ENCODE measurements around the gene C17orf58. TPM values are rescaled to one million over a fixed set of nuclear protein-coding genes. Genes with fewer than 3 reads are reported as not detected.
"Not testable (repeated sequence)": the region's sequence is repeated elsewhere in the genome, so short reads cannot be mapped to it uniquely, and the experiment has no call there.

C17orf58 gene
- total RNA-seq, 4 donors from 2014 or later = 6.4 to 10.7 (median 7.2) TPM

- no peak overlapping the region for H3K27ac ChIP-seq
- TF ChIP-seq POLR2A (IDR thresholded peaks at IDR 0.05) (no peak), CTCF (IDR thresholded peaks at IDR 0.05) (no peak)
- H3K4me1 ChIP-seq = peaks cover 0 to 31% (median 7%) of the 10 kb centered on the region in 3 donors
- no peak overlapping the region for H3K4me3 ChIP-seq
- H3K27me3 ChIP-seq = no peaks in the 10 kb centered on the region
- intact Hi-C loops (cut with DNase I) = no loop called here
- H3K36me3 ChIP-seq = peaks cover 0 to 15% (median 8%) of the 10 kb centered on the region in 3 donors
- no peaks in the 10 kb centered on the region for H3K9me3 ChIP-seq
- no peak for DNase-seq
- WGBS, 2 donors = 70 to 78% methylated on average over 7 of the region's 7 CpGs
These were observed 37.6 kb upstream of the C17orf58 start for GRCh38 chr17:68033636-68034451.

GRCh38 chr17:68029512-68030215 is 33.4 kb upstream of the C17orf58 start:
- Histone ChIP-seq H3K9me3 (no peaks in the 10 kb centered on the region), H3K4me1 (peaks cover 0 to 16% (median 0%) of the 10 kb centered on the region in 3 donors), H3K27me3 (no peaks in the 10 kb centered on the region), H3K27ac (no peak overlapping the region), H3K36me3 (no peaks in the 10 kb centered on the region), H3K4me3 (no peak overlapping the region)
- no peak for DNase-seq
- intact Hi-C loops (cut with DNase I) = no loop called here
- WGBS, 2 donors = 62 to 71% methylated on average over 8 of the region's 8 CpGs
- TF ChIP-seq CTCF (IDR thresholded peaks at IDR 0.05) (no peak), POLR2A (IDR thresholded peaks at IDR 0.05) (no peak)

- H3K4me1 ChIP-seq = peaks cover 0 to 34% (median 4%) of the 10 kb centered on the region in 3 donors
- DNase-seq; H3K27me3 ChIP-seq; H3K4me3 ChIP-seq; H3K9me3 ChIP-seq; H3K27ac ChIP-seq; H3K36me3 ChIP-seq; intact Hi-C loops (cut with DNase I): not testable (repeated sequence)
- 88 to 93% methylated on average over 13 to 15 of the region's 15 CpGs for WGBS, 2 donors
These were observed 26.3 kb upstream of the C17orf58 start for GRCh38 chr17:68022547-68022946.

- Histone ChIP-seq H3K27ac (no peak overlapping the region), H3K4me1 (peaks cover 0 to 34% (median 4%) of the 10 kb centered on the region in 3 donors), H3K36me3 (no peaks in the 10 kb centered on the region), H3K27me3 (no peaks in the 10 kb centered on the region), H3K9me3 (no peaks in the 10 kb centered on the region), H3K4me3 (no peak overlapping the region)
- intact Hi-C loops (cut with DNase I) = no loop called here
- WGBS, 2 donors = 48 to 53% methylated on average over 8 of the region's 8 CpGs
- no peak for DNase-seq
- TF ChIP-seq POLR2A (IDR thresholded peaks at IDR 0.05) = no peak
- TF ChIP-seq CTCF (IDR thresholded peaks at IDR 0.05) = no peak
These were observed 25.7 kb upstream of the C17orf58 start for GRCh38 chr17:68021963-68022362.

GRCh38 chr17:68020791-68021190 is 24.5 kb upstream of the C17orf58 start:
- H3K4me3 ChIP-seq = peak overlapping the region in 3 of 4 donors; percentile 53 to 84 (median 64)
- peaks cover 0 to 34% (median 4%) of the 10 kb centered on the region in 3 donors for H3K4me1 ChIP-seq
- H3K36me3 ChIP-seq; DNase-seq; H3K9me3 ChIP-seq; intact Hi-C loops (cut with DNase I); H3K27me3 ChIP-seq: not testable (repeated sequence)
- peak overlapping the region; percentile 77 to 90 (median 86) for H3K27ac ChIP-seq
- 72 to 81% methylated on average over 12 of the region's 13 CpGs for WGBS, 2 donors

- WGBS, 2 donors = 0 to 2% methylated on average over 12 of the region's 12 CpGs
- no peak for DNase-seq
- no peaks in the 10 kb centered on the region for H3K27me3 ChIP-seq
These were observed 24.1 kb upstream of the C17orf58 start for GRCh38 chr17:68020409-68020756.

More at GRCh38 chr17:68020409-68020756, 24.1 kb upstream of the C17orf58 start:
- Histone ChIP-seq H3K4me3 (peak overlapping the region; percentile 52 to 84 (median 58)), H3K4me1 (peaks cover 0 to 34% (median 4%) of the 10 kb centered on the region in 3 donors), H3K27ac (peak overlapping the region; percentile 77 to 90 (median 86)), H3K36me3 (no peaks in the 10 kb centered on the region), H3K9me3 (no peaks in the 10 kb centered on the region)
- intact Hi-C loops (cut with DNase I) = no loop called here
- TF ChIP-seq CTCF (IDR thresholded peaks at IDR 0.05) = no peak
- no peak for TF ChIP-seq POLR2A (IDR thresholded peaks at IDR 0.05)
